MM.1S (cell line): ENCODE results near the gene EPG5.

ENCODE experiments used
- DNase-seq: peaks from one replicate; pipeline ENCODE4 v3.0.0-alpha.2; 2015
- H2AFZ ChIP-seq: fragments of 300-600 bp; sonication (generic); 2 replicates; pipeline ENCODE4 v1.6.0; 2016; ENCODE audit warnings: antibody characterized with exemption, low read length
- H3F3A ChIP-seq: fragments of 300-600 bp; sonication (generic); 2 replicates; pipeline ENCODE4 v1.6.1; 2016; ENCODE audit warnings: mild to moderate bottlenecking, antibody characterized with exemption, low read length, moderate library complexity, mixed read lengths; ENCODE audit not compliant: insufficient read depth
- H3K27ac ChIP-seq: fragments of 300-600 bp; sonication (generic); 2 replicates; pipeline ENCODE4 v1.5.1; 2016; ENCODE audit warnings: mild to moderate bottlenecking, low read length
- H3K27me3 ChIP-seq: fragments of 300-600 bp; sonication (generic); replicated peaks from 2 replicates; pipeline ENCODE4 v1.6.0; 2016; ENCODE audit warnings: low read length; ENCODE audit not compliant: insufficient read depth
- H3K36me3 ChIP-seq: fragments of 300-600 bp; sonication (generic); replicated peaks from 2 replicates; pipeline ENCODE4 v1.6.1; 2016; ENCODE audit warnings: mild to moderate bottlenecking, low read length, mixed read lengths; ENCODE audit not compliant: insufficient read depth
- H3K4me1 ChIP-seq: fragments of 300-600 bp; sonication (generic); 2 replicates; pipeline ENCODE4 v1.6.1; 2016; ENCODE audit warnings: low read length, mixed read lengths
- H3K4me2 ChIP-seq: fragments of 300-600 bp; sonication (generic); 2 replicates; pipeline ENCODE4 v1.6.0; 2016; ENCODE audit warnings: low read depth, low read length
- H3K4me3 ChIP-seq: fragments of 300-600 bp; sonication (generic); 2 replicates; pipeline ENCODE4 v1.5.1; 2016; ENCODE audit warnings: low read length, mixed read lengths
- H3K79me2 ChIP-seq: fragments of 300-600 bp; sonication (generic); 2 replicates; pipeline ENCODE4 v1.6.1; 2016; ENCODE audit warnings: mixed run types, low read length, mixed read lengths
- H3K9ac ChIP-seq: fragments of 300-600 bp; sonication (generic); 2 replicates; pipeline ENCODE4 v1.6.1; 2016; ENCODE audit warnings: low read length, mixed read lengths
- H3K9me2 ChIP-seq: fragments of 300-600 bp; sonication (generic); replicated peaks from 2 replicates; pipeline ENCODE4 v1.6.1; 2016; ENCODE audit warnings: mild to moderate bottlenecking, low read length, mixed read lengths; ENCODE audit not compliant: insufficient read depth
- H3K9me3 ChIP-seq: fragments of 300-600 bp; sonication (generic); replicated peaks from 2 replicates; pipeline ENCODE4 v1.6.1; 2016; ENCODE audit warnings: mild to moderate bottlenecking, low read length, mixed read lengths; ENCODE audit not compliant: insufficient read depth
- H4K20me1 ChIP-seq: fragments of 300-600 bp; sonication (generic); 2 replicates; pipeline ENCODE4 v1.6.1; 2016; ENCODE audit warnings: mild to moderate bottlenecking, low read length, moderate library complexity, mixed read lengths; ENCODE audit not compliant: insufficient read depth
- EZH2 ChIP-seq: fragments of 300-600 bp; sonication (generic); optimal IDR thresholded peaks from 2 replicates; pipeline ENCODE3; 2017; ENCODE audit warnings: low read depth, mild to moderate bottlenecking, antibody characterized with exemption, low read length, mixed read lengths
- EZH2phosphoT487 ChIP-seq: fragments of 300-600 bp; sonication (generic); IDR thresholded peaks from 2 replicates; pipeline ENCODE4 v1.6.1; 2018; ENCODE audit warnings: antibody characterized with exemption, low read length
- TF ChIP-seq, protein P1 (sequence below): fragments of 300-600 bp; sonication (generic); IDR thresholded peaks from 2 replicates; pipeline ENCODE4 v1.5.1; 2016; ENCODE audit warnings: antibody characterized with exemption, low read length, mixed read lengths

Gene EPG5

DNA sequence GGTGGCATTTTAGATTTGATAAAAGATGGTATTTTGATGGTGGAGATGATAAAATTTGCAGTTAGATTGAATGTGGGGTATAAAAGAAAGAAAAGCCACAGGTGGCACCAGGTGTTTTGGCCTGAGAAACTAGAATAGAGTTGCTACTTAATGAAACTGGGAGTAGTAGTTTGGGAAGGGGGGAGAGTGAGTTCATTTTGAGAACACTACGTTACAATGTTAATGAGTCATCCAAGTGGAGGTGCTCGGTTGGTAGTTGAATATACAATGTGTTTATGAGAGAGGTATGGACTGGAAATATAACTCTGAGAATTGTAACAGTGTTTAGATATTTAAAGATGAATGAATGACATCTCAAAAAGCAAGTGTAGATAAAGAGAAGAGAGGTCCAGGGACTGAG, 26.4 kb downstream of the EPG5 start:
- Histone ChIP-seq H3K36me3 (0 out of 2 replicates have a peak, but pooled peaks cover 6% of the 10 kb centered on the region), H3K4me2 (peak overlapping the region; percentile 46), H3K27me3 (no peaks in the 10 kb centered on the region), H3K9ac (no peak overlapping the region), H3K27ac (peak overlapping the region; percentile 75; the same call in 1 of the 2 replicates), H3K9me2 (no peaks in the 10 kb centered on the region), H3K4me1 (peaks cover 21% of the 10 kb centered on the region), H3K79me2 (no peaks in the 10 kb centered on the region), H3F3A (peaks cover 14% of the 10 kb centered on the region; the same call in 1 of the 2 replicates), H3K4me3 (no peak overlapping the region), H4K20me1 (no peaks in the 10 kb centered on the region), H2AFZ (no peak overlapping the region), H3K9me3 (no peaks in the 10 kb centered on the region)
- peak; percentile 56 for DNase-seq
- TF ChIP-seq, protein P1, sequence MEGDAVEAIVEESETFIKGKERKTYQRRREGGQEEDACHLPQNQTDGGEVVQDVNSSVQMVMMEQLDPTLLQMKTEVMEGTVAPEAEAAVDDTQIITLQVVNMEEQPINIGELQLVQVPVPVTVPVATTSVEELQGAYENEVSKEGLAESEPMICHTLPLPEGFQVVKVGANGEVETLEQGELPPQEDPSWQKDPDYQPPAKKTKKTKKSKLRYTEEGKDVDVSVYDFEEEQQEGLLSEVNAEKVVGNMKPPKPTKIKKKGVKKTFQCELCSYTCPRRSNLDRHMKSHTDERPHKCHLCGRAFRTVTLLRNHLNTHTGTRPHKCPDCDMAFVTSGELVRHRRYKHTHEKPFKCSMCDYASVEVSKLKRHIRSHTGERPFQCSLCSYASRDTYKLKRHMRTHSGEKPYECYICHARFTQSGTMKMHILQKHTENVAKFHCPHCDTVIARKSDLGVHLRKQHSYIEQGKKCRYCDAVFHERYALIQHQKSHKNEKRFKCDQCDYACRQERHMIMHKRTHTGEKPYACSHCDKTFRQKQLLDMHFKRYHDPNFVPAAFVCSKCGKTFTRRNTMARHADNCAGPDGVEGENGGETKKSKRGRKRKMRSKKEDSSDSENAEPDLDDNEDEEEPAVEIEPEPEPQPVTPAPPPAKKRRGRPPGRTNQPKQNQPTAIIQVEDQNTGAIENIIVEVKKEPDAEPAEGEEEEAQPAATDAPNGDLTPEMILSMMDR, result no peak
- TF ChIP-seq EZH2 (no peak), EZH2phosphoT487 (no peak)

DNA sequence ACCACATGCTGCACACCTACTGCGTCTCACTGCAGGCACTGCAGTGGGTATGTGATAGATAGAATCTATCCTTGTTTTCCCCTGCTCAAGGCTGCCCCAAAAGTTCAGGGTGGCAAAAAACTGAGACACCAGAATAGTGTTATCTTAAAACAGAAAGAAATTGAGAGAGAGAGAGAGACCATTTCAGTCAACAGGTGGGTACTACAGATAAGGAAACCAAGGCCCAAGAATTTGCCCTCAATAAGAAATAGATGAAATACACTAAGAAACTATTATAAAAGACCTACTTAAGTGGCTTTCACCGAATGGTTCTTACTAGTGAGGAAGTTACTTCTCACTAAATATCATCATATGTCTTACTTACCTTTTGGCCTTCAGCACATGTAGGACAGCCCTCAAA, 27.9 kb downstream of the EPG5 start:
- TF ChIP-seq EZH2 (no peak), EZH2phosphoT487 (no peak)
- TF ChIP-seq, protein P1, result no peak
- Histone ChIP-seq H3F3A (peaks cover 14% of the 10 kb centered on the region; the same call in 1 of the 2 replicates), H3K9ac (no peak overlapping the region), H2AFZ (no peak overlapping the region), H3K36me3 (0 out of 2 replicates have a peak, but pooled peaks cover 6% of the 10 kb centered on the region), H3K27ac (no peak overlapping the region), H3K4me1 (peaks cover 21% of the 10 kb centered on the region), H3K4me3 (no peak overlapping the region), H3K4me2 (no peak overlapping the region), H3K27me3 (no peaks in the 10 kb centered on the region), H3K9me3 (no peaks in the 10 kb centered on the region), H4K20me1 (no peaks in the 10 kb centered on the region), H3K79me2 (no peaks in the 10 kb centered on the region), H3K9me2 (no peaks in the 10 kb centered on the region)
- DNase-seq, result no peak

DNA sequence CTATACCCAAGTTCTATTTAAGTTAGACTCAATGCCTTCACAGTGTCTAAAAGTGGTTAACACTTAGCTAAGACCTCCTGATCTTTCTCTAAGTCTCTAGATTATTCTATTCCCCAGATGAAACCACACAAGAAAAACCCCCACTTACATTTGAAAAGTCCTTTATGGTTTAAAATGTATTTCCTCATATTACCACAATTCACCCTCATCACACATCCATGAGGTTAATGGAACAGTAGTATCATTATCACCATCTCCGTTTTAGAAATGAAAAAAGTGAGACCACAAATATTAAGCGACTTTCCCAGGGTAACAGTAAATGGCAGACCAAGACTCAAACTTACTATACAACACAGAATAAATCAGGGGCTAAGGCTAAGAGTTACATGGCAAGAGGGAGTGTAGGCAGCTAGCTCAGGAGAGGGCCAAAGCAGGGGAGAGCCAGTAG, 28.6 kb downstream of the EPG5 start:
- H3K79me2 ChIP-seq, result no peaks in the 10 kb centered on the region
- no peak overlapping the region for H3K27ac ChIP-seq
- H3K36me3 ChIP-seq, result 0 out of 2 replicates have a peak, but pooled peaks cover 6% of the 10 kb centered on the region
- no peak overlapping the region for H3K4me2 ChIP-seq
- H3F3A ChIP-seq, result peaks cover 14% of the 10 kb centered on the region; the same call in 1 of the 2 replicates
- H3K9me3 ChIP-seq, result no peaks in the 10 kb centered on the region
- no peaks in the 10 kb centered on the region for H4K20me1 ChIP-seq
- H3K27me3 ChIP-seq, result no peaks in the 10 kb centered on the region
- H3K9ac ChIP-seq, result no peak overlapping the region
- no peak overlapping the region for H2AFZ ChIP-seq
- no peak for DNase-seq
- no peaks in the 10 kb centered on the region for H3K9me2 ChIP-seq
- TF ChIP-seq, protein P1, result no peak
- TF ChIP-seq EZH2phosphoT487 (no peak), EZH2 (no peak)
- H3K4me1 ChIP-seq, result peaks cover 21% of the 10 kb centered on the region
- H3K4me3 ChIP-seq, result no peak overlapping the region
